KOPT-K1 (cell line): ENCODE results near the gene SORCS2.

Experiments
- H3K27ac ChIP-seq: fragments of 200-600 bp; sonication (generic); 2 replicates; pipeline ENCODE4 v1.5.1; 2016; ENCODE audit warnings: antibody characterized with exemption, mild to moderate bottlenecking, low read depth, low read length; ENCODE audit not compliant: poor library complexity, severe bottlenecking
- H3K36me3 ChIP-seq: fragments of 200-600 bp; sonication (generic); 2 replicates; pipeline ENCODE4 v1.5.1; 2017; ENCODE audit warnings: antibody characterized with exemption, mild to moderate bottlenecking, low read length, moderate library complexity; ENCODE audit not compliant: insufficient read depth
- H3K9me3 ChIP-seq: fragments of 200-600 bp; sonication (generic); 2 replicates; pipeline ENCODE4 v1.5.1; 2017; ENCODE audit warnings: antibody characterized with exemption, low read length, mild to moderate bottlenecking; ENCODE audit not compliant: insufficient read depth, poor library complexity, severe bottlenecking

SORCS2 gene

DNA sequence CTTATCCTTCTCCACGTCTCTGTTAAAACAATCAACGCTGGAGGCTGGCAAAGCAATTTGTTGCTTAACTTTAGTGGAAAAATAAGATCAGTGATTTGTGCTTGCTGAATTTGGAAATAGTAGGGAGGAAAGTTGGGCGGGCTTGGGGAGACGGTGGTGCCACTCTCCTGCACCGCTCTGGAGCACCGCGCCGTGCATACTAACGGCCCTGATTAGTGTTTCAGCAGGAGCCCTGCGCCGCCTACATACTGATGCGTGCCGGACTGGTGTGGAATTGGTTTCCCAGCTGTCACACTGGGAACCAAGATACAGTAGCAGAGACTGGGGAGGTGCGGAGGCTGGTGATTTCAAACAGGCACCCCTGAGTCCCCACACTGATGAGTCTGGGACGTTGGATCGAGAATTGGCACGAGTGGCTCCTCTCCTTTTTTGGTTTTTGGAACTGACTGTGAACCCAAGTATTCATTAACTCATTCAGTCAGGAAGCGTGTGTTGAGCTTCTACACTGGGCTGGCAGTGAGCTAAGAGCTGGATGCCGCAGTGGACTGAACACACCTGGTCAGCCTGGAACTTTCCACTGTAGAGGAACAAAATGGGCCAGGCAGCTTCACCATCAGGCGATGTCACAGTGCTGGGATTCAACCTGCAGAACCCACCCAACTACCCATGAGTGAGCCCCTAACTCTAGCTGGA is 271.4 kb downstream of the SORCS2 start:
- no peak overlapping the region for H3K27ac ChIP-seq
- H3K9me3 ChIP-seq = no peaks in the 10 kb centered on the region
- no peaks in the 10 kb centered on the region for H3K36me3 ChIP-seq

DNA sequence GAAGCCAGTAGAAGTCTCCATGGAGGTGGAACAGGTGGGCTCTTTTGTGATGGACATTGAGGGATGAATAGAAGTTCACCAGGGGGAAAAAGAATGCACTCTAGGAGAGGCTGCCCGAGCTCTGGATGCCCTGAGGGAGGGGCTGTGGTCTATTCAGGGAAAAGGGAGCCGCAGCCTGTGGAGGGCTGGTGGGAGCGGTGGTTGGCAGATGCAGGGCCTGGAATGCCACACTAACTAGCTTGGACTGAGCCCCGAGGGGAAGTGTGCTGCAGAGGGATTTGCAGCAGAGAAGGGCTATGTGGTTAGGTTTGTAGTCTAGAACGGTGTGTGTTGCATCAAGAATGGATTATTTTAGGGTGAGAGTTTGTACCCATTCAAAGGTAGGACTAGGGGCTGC is 271.9 kb downstream of the SORCS2 start:
- H3K9me3 ChIP-seq = no peaks in the 10 kb centered on the region
- no peak overlapping the region for H3K27ac ChIP-seq
- no peaks in the 10 kb centered on the region for H3K36me3 ChIP-seq

DNA sequence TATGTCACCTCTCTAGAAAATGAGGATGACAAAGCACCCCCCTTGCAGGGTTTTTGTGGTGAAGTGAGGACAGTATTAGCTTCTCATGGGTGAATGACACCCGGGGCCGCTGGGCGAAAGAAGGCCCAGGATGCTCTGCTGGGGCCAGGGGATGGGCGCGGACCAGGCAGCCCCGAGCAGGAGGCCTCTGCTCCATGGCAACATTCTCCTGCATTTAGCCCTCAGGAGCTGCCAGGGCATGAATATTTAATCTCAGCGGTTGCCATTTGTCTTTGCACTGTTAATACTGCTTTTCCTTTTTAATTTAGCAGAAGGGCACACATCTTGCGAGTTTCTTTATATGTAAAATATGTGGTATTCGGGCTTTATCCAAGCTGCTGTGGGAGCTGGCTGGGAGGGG is 272.7 kb downstream of the SORCS2 start:
- Histone ChIP-seq H3K36me3 (no peaks in the 10 kb centered on the region), H3K27ac (no peak overlapping the region), H3K9me3 (no peaks in the 10 kb centered on the region)

DNA sequence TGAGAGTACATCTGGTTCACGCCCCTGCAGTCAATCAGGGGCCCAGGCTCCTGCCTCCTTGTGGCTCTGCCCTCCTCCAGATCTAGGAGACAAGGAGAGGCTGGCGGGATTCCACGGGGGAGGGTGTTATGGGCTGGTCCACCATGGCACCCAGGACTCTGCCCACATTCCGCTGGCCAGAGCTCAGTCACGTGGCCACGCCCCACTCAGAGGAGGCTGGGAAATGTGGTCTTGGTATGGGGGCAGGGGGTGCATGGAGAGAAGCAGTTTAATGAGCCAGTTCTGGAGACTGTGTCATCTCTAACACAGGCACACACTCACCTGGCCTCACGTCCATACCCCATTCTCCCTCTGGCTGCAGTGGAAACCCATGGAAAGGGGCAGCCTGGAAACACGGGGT is 273.9 kb downstream of the SORCS2 start:
- Histone ChIP-seq H3K27ac (no peak overlapping the region), H3K9me3 (no peaks in the 10 kb centered on the region), H3K36me3 (no peaks in the 10 kb centered on the region)

DNA sequence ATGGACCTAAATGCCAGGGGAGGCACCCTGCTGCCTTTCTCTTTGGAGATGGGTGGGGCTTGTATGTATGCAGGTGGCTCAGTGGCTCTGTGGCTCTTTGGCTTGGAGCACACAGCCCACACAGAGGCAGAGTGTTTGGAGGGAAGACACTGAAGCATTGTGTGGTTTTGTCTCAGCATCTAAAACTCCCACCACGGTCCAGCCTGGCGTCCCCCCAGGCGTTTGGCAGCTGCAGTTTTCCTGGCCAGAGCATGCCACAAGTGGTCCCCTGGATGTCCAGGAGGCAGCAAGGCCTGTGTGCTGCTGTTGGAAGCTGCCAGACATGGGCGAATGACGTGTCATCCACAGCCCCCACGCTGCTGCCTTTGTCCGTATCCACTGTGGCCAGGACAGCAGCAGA is 274.6 kb downstream of the SORCS2 start:
- H3K27ac ChIP-seq = no peak overlapping the region
- H3K9me3 ChIP-seq = no peaks in the 10 kb centered on the region
- no peaks in the 10 kb centered on the region for H3K36me3 ChIP-seq

DNA sequence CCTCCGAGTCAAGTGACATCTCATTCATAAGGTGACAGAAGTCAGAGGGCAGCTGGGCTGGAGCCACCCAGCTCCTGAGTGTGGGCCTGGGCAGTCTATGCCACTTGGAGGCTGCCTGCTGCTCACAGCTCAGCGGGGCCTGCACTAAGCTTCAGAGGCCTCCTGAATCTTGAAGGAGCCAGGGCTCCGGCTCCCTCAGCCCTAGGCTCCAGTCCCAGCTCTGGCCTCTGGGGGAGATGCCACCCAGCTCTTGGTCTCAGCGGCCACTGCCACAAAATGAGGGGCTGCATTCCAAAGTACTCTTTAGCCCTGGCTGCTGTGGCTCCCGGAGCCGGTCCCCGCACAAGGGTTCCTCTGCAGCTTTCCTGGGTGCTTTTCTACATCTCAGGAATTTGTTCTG is 275.1 kb downstream of the SORCS2 start:
- H3K27ac ChIP-seq = no peak overlapping the region
- no peaks in the 10 kb centered on the region for H3K9me3 ChIP-seq
- H3K36me3 ChIP-seq = no peaks in the 10 kb centered on the region

DNA sequence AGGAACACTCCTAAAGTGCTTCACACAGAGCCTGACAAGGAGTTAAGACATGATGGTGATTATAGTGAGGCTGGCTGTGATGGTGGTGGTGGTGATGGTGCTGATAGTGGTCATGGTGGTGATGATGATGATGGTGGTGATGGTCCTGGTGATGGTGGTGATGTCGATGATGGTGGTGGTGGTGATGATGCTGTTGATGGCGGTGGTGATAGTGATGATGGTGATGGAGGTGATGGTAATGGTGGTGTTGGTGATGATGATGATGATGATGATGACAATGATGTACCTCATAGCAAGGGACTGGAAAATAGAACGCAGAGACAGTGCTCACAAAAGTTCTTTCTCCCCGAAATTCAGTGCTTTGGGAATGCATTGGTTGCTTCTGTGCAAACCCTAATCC is 276.7 kb downstream of the SORCS2 start:
- Histone ChIP-seq H3K9me3 (no peaks in the 10 kb centered on the region), H3K27ac (no peak overlapping the region), H3K36me3 (no peaks in the 10 kb centered on the region)

DNA sequence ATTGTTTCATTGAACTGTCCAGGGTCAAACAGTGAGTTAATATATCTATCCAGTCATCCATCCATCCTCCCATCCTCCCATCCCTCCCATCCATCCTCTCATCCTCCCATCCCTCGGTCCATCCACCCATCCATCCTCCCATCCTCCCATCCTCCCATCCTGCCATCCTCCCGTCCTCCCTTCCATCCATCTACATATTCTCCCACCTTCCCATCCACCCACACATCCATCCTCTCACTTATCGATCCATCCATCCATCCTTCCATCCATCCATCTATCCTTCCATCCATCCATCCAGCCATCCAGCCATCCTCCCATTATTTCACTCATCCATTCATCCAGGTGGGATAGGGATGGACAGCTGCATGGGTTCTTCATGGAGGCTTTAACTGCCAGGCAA is 277.8 kb downstream of the SORCS2 start:
- Histone ChIP-seq H3K9me3 (no peaks in the 10 kb centered on the region), H3K27ac (no peak overlapping the region), H3K36me3 (no peaks in the 10 kb centered on the region)

DNA sequence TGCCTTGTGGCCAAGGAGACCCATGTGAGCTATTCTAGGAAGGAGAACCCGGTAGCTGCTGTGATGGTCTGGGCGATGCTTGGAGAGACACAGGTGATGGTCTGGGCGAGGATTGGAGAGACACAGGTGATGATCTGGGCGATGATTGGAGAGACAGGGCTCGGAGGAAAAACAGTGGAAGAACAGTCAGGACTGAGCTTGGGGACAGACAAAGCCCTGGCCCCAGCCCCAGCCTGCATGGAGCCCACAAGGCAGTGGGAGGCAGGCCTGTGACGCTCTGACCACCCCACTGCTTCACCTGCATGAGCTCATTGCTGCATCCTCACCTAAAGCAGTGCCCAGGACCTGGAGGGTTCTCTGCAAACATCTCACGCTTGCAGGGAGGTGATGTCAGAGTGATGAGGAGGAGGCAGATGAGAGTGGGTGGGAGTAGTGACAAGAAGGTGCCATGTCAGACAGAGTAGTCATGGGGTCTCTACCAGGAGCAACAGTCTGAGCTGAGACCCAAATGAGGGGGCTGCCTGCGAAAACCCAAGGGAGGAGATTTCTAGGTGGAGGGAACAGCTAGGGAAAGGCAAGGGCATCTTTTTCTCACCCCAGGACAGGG is 278.3 kb downstream of the SORCS2 start:
- H3K27ac ChIP-seq = no peak overlapping the region
- no peaks in the 10 kb centered on the region for H3K36me3 ChIP-seq
- H3K9me3 ChIP-seq = no peaks in the 10 kb centered on the region

DNA sequence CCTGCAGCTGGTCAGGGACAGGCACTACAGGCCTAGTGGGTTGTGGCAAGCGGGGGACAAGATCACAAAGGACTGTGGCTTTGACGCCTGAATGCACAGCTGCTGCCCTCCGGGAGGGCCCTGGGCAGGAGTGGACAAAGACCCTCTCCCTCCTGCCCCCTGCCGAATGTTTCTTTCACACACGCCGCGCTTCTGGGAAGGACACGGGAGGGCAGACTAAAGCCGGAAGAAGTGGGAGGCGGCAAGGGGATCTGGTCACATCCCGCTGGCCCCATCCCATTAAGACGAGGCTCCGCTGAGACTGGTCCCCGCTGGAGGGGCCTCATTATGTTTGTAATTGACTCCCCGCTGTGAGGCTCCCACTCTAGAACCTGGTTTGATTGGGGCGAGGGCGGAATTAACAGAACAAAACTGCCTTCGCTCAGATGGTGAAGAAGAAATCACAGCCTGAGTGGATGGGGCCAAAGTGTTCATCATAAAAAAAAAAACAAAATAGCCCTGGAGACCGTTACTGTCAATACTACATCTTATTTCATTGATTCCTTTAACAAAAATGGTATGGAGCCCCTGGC is 280.2 kb downstream of the SORCS2 start:
- no peaks in the 10 kb centered on the region for H3K9me3 ChIP-seq
- no peak overlapping the region for H3K27ac ChIP-seq
- H3K36me3 ChIP-seq = no peaks in the 10 kb centered on the region

DNA sequence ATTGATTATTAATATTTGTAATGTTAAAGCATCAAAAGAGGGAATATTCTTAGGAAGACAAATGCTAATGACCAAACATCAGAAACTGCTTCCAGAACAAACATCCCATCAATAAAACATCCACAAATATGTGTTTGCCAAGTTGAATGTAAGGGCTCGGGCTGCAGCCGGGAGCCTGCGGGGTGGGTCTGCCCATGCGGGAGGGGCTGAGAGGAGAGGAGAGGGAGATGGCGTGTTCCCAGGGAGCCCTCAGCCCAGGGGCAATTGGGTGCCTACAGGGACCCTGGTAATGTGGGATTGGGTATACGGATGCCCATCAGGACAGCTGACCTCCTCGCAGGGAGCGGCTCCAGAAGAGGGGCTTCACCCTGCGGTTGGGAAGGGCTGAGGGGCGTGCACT is 280.7 kb downstream of the SORCS2 start:
- Histone ChIP-seq H3K36me3 (no peaks in the 10 kb centered on the region), H3K9me3 (no peaks in the 10 kb centered on the region), H3K27ac (no peak overlapping the region)

DNA sequence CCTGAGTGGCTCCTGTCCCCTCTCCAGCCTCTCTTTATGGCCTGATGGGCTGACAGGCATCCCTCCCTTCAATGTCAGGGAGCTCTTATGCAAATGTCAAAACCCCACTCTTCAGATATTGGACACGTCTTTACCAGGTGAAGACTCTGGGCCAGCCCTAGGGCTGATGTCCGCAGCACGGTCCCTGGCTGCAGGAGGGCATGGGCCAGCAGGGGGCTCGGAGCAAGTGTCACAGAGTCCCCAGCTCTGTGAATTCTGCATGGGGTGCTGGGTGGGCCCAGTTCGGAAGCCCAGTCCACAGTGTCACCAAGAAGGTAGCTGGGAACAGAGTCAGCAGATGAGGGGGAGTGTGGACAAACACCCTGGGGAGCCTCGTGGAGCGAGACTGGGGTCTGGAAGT is 282.0 kb downstream of the SORCS2 start:
- no peaks in the 10 kb centered on the region for H3K36me3 ChIP-seq
- no peaks in the 10 kb centered on the region for H3K9me3 ChIP-seq
- no peak overlapping the region for H3K27ac ChIP-seq

DNA sequence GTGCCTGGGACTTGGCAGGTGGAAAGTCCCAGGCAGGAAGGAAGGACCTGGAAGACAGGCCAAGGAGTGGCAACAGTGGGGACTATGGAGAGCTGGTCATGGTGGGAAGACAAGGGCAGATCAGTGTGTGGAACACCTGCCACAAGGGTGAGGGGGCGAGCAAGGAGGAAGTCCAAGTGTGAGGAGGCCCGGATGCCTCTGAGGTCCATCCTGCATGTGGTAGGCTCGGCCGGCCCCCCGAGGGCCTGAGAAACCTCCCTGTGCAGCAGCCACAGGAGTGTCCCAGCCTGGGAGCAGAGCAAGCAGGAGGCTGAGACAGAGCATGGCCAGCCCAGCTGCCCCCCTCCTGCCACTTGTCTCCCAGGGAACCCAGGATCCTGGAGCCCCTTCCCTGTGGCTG is 282.9 kb downstream of the SORCS2 start:
- Histone ChIP-seq H3K36me3 (no peaks in the 10 kb centered on the region), H3K9me3 (no peaks in the 10 kb centered on the region), H3K27ac (no peak overlapping the region)

DNA sequence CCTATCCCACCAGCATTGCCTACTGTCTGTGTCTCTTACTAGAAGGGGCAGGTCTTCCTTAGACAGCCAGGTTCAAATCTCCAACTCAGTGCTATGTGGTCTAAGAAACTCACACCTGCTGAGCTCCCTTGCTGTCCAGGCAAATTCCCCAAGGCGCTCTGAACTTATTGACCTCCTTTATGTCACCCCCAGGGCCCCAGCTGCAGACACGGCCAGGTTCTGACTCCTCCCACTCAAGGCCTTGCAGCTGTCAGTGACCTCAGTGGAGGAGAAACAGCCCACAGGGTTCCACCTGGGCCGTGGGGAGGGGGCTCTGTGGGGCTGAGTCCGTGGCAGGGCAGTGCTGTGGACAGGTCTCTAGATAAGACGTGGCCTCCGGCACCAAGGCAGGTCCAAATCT is 284.5 kb downstream of the SORCS2 start:
- H3K36me3 ChIP-seq = no peaks in the 10 kb centered on the region

DNA sequence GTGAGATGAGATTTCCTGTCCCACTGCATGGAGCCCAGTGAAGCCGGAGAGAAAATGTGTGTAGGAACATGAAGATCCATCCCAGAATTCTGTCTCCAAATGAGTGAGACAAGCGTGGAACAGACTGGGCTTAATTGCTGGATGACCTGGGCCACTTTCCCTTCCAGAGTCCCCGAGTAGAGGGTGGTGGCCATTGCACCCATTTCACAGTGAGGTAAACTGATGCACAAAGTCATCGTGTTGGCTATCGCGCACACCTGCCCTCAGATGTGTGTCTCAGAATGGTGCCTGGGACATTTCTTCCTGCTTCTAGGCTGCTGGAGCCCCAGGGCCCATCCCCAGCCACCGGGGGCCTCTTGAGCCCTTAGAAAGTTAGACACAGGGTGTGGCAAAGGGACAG is 285.4 kb downstream of the SORCS2 start:
- H3K9me3 ChIP-seq = no peaks in the 10 kb centered on the region
- H3K36me3 ChIP-seq = no peaks in the 10 kb centered on the region
- no peak overlapping the region for H3K27ac ChIP-seq

More for the DNA sequence above, 284.5 kb downstream of the SORCS2 start:
- Histone ChIP-seq H3K27ac (no peak overlapping the region), H3K9me3 (no peaks in the 10 kb centered on the region)

DNA sequence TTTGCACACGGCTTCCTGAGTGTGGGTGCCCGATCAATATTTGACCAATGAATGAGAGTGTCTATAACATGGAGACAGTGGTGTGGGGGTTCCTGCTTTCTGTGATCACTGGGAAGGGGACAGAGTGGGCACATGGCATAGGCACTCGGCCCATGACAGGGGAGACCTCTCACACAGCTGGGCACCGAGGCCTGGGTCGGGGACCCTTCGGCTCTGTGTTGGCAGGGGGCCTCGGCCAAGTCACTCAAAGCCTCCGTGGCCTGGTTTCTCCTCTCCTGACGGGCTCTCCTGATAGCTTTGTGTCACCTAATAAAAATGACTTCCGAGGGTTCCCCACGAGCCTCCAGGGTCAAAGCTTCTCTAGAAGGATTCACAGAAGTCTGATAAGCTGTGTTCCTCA is 286.3 kb downstream of the SORCS2 start:
- H3K36me3 ChIP-seq = no peaks in the 10 kb centered on the region
- no peaks in the 10 kb centered on the region for H3K9me3 ChIP-seq
- no peak overlapping the region for H3K27ac ChIP-seq
